Body of pancreas (tissue), 4 donors: Measurements from ENCODE around the gene HINT1. TPM values are rescaled to one million over a fixed set of nuclear protein-coding genes. Genes with fewer than 3 reads are reported as not detected.

Experiments used
- ATAC-seq: fragments of 150-250 bp; one replicate; pipeline ENCODE4 v1.9.1; 2016
- DNase-seq, 4 donors: peaks; one replicate each; pipeline ENCODE4 v3.0.0-alpha.2; 2019
- H3K27ac ChIP-seq, 4 donors: fragments of 200-600 bp; sonication (generic); 1 replicate in 3 of 4; 2 replicates in 1 of 4; pipeline versions ENCODE4 v1.5.1 to v1.6.1; 2016 to 2019; ENCODE audit warnings: mild to moderate bottlenecking in 1 of 4, mixed read lengths in 1 of 4, moderate library complexity in 1 of 4
- H3K27me3 ChIP-seq, 2 donors: fragments of 200-600 bp; sonication (generic); one replicate each; pipeline ENCODE4 v1.6.0; 2016; ENCODE audit warnings: mild to moderate bottlenecking in 1 of 2
- H3K36me3 ChIP-seq, 2 donors: fragments of 200-600 bp; sonication (generic); replicated peaks in 1 of 2; 2 replicates each; pipeline ENCODE4 v1.5.1; 2016; ENCODE audit warnings: low read depth in 2 of 2; ENCODE audit not compliant: insufficient read depth in 1 of 2
- H3K4me1 ChIP-seq: fragments of 200-600 bp; sonication (generic); one replicate; pipeline ENCODE4 v1.6.0; 2016
- H3K4me3 ChIP-seq, 2 donors: fragments of 200-600 bp; sonication (generic); 1 replicate in 1 of 2; 2 replicates in 1 of 2; pipeline ENCODE4 v1.5.1; 2016 to 2019
- H3K9me3 ChIP-seq, 3 donors: fragments of 200-600 bp; sonication (generic); 1 replicate in 2 of 3; 2 replicates in 1 of 3; pipeline ENCODE4 v1.5.1; 2016
- CTCF ChIP-seq, 7 experiments: fragments of 450-650 bp in 4 of 7; fragments of 200-600 bp in 3 of 7; sonication (generic) in 3 of 7; IDR thresholded peaks; one replicate each; pipeline ENCODE4 v1.5.1; 2016 to 2019; ENCODE audit warnings: antibody characterized with exemption in 7 of 7
- POLR2A ChIP-seq, 3 donors: fragments of 450-650 bp; IDR thresholded peaks; one replicate each; pipeline ENCODE4 v1.6.1; 2016; ENCODE audit warnings: antibody characterized with exemption in 3 of 3, mild to moderate bottlenecking in 2 of 3
- WGBS, 2 donors: methylation state at CpG; one replicate each; pipeline ENCODE4 v1.1.5; 2017; 5-methylcytosine and 5-hydroxymethylcytosine counted together
- intact Hi-C: fragments of 100-400 bp; cut with DNase I; formaldehyde crosslinking; loops from one replicate; pipeline ENCODE4 v1.15.1; 2023
- total RNA-seq, 2 donors: library from RNA; depleted of rRNA; stranded (reverse); fragments of >200 nt; gene quantifications; one replicate each; pipeline ENCODE4 v1.1.0, GENCODE V29; 2016

The HINT1 gene
- total RNA-seq, 2 donors from 2014 or later = 89.8 to 109 TPM

- Histone ChIP-seq H3K4me1 (no peaks in the 10 kb centered on the region), H3K27me3 (no peaks in the 10 kb centered on the region), H3K36me3 (no peaks in the 10 kb centered on the region), H3K9me3 (no peaks in the 10 kb centered on the region), H3K4me3 (no peak overlapping the region), H3K27ac (no peak overlapping the region)
- intact Hi-C loops = no loop called here
- no peak for ATAC-seq
- DNase-seq = no peak
- TF ChIP-seq CTCF (IDR thresholded peaks at IDR 0.05) (no peak), POLR2A (IDR thresholded peaks at IDR 0.05) (no peak)
Observed at GRCh38 chr5:131210151-131210510, 45.1 kb upstream of the HINT1 start.

GRCh38 chr5:131209506-131210150 is 44.6 kb upstream of the HINT1 start:
- H3K36me3 ChIP-seq = no peaks in the 10 kb centered on the region
- no peak overlapping the region for H3K27ac ChIP-seq
- peak in 2 of 4 donors; percentile 13 to 37 for DNase-seq
- no peaks in the 10 kb centered on the region for H3K9me3 ChIP-seq
- WGBS, 2 donors = 42 to 56% methylated on average over 6 of the region's 6 CpGs
- TF ChIP-seq CTCF (IDR thresholded peaks at IDR 0.05) = no peak
- no peak for TF ChIP-seq POLR2A (IDR thresholded peaks at IDR 0.05)
- H3K4me1 ChIP-seq = no peaks in the 10 kb centered on the region
- intact Hi-C loops = no loop called here
- H3K27me3 ChIP-seq = no peaks in the 10 kb centered on the region
- ATAC-seq = no peak
- H3K4me3 ChIP-seq = no peak overlapping the region

GRCh38 chr5:131209175-131209505 is 44.1 kb upstream of the HINT1 start:
- H3K27ac ChIP-seq = no peak overlapping the region
- WGBS, 2 donors = 80 to 84% methylated on average over 1 of the region's 1 CpG
- TF ChIP-seq CTCF (IDR thresholded peaks at IDR 0.05) = no peak
- no peak for TF ChIP-seq POLR2A (IDR thresholded peaks at IDR 0.05)
- H3K9me3 ChIP-seq = no peaks in the 10 kb centered on the region
- no peaks in the 10 kb centered on the region for H3K4me1 ChIP-seq
- intact Hi-C loops = no loop called here
- no peaks in the 10 kb centered on the region for H3K27me3 ChIP-seq
- ATAC-seq (no peak), DNase-seq (no peak)
- H3K4me3 ChIP-seq = no peak overlapping the region
- no peaks in the 10 kb centered on the region for H3K36me3 ChIP-seq

GRCh38 chr5:131206772-131207171 is 41.7 kb upstream of the HINT1 start:
- intact Hi-C loops = no loop called here
- H3K4me1 ChIP-seq = no peaks in the 10 kb centered on the region
- no peaks in the 10 kb centered on the region for H3K27me3 ChIP-seq
- no peak overlapping the region for H3K27ac ChIP-seq
- DNase-seq (no peak), ATAC-seq (no peak)
- no peak for TF ChIP-seq POLR2A (IDR thresholded peaks at IDR 0.05)
- TF ChIP-seq CTCF (IDR thresholded peaks at IDR 0.05) = no peak
- no peaks in the 10 kb centered on the region for H3K9me3 ChIP-seq
- WGBS, 2 donors = 36 to 38% methylated on average over 1 of the region's 1 CpG
- no peak overlapping the region for H3K4me3 ChIP-seq
- H3K36me3 ChIP-seq = no peaks in the 10 kb centered on the region

- H3K4me1 ChIP-seq = no peaks in the 10 kb centered on the region
- H3K36me3 ChIP-seq = no peaks in the 10 kb centered on the region
- H3K27ac ChIP-seq = no peak overlapping the region
- no peak for DNase-seq
- intact Hi-C loops = no loop called here
- TF ChIP-seq POLR2A (IDR thresholded peaks at IDR 0.05) (no peak), CTCF (IDR thresholded peaks at IDR 0.05) (no peak)
- no peaks in the 10 kb centered on the region for H3K9me3 ChIP-seq
- H3K27me3 ChIP-seq = no peaks in the 10 kb centered on the region
- no peak for ATAC-seq
- WGBS, 2 donors = 64 to 82% methylated on average over 2 of the region's 2 CpGs
- no peak overlapping the region for H3K4me3 ChIP-seq
Observed at GRCh38 chr5:131206061-131206460, 41.0 kb upstream of the HINT1 start.
